Activated gamma-delta T cell (primary cell): ENCODE measurements around the gene APC2.
"Not testable (repeated sequence)": the region's sequence is repeated elsewhere in the genome, so short reads cannot be mapped to it uniquely, and the experiment has no call there.

Experiments used
- DNase-seq: peaks from one replicate; lab custom pipeline; 2025; lab: John Stamatoyannopoulos, UW

The APC2 gene

DNA sequence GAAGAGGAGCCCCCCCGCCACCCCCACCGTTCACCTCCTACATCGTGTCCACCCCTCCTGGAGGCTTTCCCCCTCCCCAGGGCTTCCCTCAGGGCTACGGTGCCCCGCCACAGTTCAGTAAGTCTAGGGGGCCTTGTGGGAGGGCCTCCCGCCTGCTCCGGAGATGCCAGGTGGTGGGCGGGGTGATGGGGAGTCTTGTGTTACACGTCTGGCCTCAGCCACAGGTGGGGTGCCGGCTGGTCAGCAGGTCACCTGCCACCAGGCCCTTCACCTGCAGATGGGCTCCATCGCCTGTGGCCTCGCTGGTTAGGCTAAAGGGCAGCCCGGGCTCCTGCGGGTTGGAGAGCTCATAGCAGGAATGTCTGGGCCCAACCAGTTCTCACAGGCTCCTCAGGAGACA, 19.7 kb upstream of the APC2 start:
- DNase-seq, result no peak

DNA sequence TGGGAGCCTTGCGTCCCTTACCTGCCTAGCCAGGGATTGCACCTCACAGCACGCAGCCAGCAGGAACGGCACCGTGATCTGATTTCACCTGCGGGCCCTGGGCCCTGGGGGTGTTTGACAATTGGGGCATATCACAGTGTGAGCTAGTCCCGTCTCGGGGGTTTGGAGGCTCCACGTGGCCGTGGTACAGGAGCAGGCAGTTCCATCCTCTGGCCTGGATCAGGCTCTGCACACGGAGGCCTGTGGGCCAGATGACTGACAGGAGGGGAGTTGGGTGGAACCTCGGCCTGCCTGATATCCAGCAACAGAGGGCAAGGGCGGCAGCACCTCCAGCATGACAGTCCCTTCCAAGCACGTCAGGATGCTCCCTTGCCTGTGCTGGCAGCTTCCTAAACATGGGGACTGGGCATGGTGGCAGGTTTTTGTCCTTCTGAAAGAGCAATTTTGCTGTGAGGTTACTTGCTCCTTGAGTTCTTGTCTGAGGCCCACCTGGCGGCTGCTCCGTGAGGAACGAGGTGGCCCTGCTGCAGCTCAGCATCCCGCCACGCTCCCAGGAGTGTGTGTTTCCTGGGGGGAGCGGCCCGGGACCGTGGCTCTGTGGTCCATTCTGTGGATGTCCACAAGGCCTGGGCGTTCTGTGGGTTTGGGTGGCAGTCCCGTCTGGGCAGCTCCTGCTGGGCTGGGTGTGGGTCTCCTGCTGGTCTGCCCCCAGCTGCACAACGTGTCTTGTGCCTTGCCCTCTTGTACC, 18.0 kb upstream of the APC2 start:
- no peak for DNase-seq

DNA sequence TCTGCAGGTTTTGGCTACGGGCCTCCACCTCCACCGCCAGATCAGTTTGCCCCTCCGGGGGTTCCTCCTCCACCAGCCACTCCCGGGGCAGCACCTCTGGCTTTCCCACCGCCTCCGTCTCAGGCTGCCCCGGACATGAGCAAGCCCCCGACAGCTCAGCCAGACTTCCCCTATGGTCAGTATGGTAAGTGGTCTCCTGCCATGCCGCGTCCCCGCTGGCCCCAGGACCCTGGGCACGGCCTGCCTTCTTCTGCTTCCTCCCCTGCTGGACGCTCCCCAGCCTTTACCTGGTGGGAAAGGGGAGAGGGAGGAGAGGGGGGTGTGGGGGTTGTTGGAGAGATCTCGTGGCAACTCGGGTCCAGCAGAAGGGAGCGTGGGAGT, 17.4 kb upstream of the APC2 start:
- no peak for DNase-seq

DNA sequence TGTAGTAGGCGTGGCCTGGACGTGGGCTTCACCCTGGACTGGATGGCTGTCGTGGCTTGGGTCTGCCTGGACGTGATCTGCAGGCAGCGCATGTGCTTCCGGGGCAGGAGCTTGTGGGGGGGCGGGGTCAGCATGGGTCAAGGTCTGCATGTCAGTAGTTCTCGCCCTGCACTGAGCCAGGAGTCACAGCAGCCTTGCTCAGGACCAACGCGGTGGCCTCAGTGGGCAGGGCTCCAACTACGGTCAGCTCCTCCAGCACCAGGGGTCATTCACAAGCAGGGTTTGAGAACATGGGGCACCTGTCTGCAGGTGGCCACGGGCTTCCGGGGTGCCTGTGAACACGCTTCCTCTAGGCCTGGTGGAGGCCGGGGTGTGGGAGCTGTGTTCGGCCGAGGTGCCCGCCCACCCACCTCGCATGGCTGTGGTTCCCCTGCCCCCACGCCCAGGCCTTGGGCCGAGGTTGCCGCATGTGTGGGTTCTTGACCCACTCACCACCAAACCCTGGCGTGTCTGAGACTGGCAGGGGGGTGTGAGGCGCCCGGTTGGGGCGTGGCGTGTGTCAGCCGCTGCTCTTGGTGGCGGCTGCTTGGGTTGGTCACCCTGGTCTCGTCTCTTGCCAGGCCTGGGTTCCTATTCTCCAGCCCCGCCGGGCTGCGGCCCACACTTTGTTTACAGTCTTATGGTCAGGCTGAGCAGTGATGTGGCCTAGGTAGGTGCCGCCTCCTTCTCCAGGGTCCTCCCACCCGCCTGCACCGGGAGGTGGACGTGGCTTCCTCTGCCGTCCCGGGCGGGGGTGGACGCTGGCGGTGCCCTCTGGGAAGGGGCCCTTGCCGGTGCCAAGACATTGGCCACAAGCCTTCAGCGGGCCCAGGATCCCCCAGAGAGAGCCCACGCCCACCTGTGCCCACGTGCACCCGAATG, 16.5 kb upstream of the APC2 start:
- DNase-seq, result no peak

DNA sequence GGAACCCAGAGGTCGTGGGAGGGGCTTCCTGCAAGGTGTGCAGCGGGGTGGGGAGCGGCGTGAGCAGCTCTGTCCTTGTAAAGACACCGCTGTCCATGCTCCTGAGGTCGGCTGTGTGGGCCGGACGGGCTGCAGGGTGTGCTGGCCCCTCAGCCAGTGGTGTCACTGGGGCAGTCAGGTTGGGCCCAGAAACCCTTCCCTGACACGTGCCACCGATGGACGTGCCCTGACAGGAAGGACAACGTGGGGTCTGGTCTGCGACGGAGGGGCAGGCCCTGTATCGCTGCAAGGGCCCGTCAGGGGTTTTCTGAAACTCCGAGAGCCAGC, 15.9 kb upstream of the APC2 start:
- DNase-seq, result no peak

DNA sequence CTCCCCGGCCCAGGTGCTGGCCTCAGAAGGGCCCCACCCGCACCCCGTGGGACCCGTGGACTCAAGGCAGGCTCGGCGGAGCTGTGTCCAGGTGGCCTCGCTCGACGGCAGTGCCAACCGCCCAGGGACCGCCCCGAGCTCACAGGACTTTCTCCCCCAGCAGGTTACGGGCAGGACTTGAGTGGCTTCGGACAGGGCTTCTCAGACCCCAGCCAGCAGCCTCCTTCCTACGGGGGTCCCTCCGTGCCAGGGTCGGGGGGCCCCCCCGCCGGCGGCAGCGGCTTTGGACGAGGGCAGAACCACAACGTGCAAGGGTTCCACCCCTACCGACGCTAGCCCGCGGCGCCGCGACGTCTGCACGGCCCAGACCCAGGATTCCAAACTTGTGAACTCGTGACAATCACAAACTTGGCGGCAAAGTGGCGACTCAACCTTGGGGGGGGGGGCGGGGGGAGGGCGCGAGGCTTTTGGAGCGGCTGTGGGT, 15.3 kb upstream of the APC2 start:
- no peak for DNase-seq

DNA sequence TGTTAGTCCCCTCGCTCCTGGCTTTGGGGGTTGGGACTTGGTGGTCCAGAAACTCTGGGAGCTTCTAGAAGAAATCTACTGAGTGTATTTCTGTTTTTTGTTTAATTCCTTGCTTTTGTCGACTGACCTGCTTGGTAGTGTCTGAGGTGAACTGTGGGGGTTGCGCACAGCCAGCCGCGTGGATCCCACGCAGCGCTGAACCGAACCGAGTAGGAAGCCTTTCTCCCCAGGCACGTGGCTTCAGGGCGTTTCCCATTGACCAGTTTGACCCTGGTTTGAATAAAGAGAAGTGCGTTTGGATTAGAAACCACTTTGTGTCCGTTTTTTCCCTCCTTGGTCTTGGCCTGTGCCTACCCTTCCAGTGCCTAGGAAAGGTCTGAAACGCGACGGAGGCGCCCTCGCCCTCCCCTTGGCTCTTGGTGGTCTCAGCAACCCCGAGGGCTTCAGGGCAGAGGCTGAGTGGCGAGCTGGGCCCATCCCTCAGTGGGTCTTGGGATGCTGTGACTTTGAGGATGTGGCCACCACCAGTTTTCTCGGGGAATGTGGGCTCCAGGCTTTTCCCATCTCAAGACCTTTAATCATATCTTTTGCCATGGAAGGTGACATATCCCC, 14.4 kb upstream of the APC2 start:
- DNase-seq, result no peak

DNA sequence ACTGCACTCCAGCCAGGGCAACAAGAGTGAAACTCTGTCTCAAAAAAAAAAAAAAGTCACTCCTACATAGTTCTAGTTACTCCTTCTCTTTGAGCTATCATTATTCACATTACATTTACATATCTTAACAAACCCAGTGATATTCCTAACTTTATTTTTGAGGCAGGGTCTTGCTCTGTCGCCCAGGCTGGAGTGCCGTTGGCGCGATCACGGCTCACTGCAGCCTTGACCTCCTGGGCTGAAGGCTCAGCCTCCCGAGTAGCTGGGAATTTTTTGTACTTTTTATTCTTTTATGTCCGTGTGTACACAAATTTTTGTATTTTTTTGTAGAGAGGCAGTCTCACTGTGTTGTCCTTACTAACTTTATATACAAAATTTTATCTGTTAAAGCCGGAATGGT, 12.3 kb upstream of the APC2 start:
- no peak for DNase-seq

DNA sequence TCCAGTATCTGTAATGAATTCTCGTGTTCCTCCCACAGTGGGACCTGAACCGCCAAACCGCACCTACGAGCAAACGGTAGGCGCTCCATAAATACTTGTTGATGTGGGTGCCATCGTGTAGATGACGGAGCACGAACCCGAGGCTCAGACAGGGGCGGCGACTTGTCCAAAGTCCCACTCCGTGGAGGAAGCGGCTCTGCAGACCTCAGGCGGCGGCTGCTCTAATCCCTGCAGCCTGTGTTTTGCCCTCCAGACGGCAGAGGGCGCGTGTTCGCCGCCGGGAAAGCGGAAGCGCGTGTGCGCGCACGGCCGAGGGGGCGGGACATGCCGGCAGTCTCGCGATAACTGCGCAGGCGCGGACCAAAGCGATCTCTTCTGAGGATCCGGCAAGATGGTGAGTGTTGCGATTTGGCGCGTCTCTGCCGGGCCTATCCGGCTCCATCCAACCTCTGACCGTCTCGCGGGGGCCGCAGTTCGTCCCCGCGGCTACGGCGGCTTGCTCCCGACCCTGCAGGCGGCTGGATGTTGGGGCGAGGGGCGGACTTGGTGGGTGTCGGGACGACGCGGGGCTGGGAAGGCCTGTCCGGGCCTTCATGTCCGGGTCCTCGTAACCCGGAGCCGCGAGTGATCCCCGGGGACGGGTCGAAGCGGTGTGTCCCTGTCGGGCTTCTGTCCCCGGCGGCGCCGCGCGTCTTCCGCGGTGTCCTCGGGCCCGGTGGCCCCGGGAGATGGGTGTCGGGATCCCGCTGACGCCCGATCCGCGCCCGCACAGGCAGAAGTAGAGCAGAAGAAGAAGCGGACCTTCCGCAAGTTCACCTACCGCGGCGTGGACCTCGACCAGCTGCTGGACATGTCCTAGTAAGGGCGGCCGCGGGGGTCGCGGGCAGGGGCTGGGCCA, 11.6 kb upstream of the APC2 start, which contains the start of gene RPS15:
RPS15 (plus strand) TSS at position 362 of the 898 bp plus-strand sequence; CDS start at position 392, 30 bp downstream.
- peak; percentile 90 for DNase-seq

DNA sequence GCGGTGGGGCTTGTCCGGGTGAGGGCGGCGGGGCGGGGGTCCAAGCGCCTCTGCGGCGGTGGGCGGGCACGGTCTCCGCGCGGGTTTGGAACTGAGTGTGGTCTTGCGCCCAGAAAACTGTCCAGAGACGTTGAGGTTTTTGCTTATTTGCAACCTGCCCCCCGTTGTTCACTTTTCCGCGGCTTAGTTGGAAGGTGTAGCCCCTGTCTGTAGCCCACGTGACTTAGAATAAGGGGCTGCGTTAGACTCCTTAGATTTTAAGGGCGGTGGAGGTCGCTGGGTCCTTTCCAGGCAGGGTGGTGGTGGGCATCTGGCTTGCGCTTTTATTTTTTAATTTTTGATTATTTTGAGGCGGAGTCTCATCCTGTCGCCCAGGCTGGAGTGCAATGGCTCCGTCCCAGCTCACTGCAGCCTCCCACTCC, 11.0 kb upstream of the APC2 start:
- DNase-seq, result no peak

DNA sequence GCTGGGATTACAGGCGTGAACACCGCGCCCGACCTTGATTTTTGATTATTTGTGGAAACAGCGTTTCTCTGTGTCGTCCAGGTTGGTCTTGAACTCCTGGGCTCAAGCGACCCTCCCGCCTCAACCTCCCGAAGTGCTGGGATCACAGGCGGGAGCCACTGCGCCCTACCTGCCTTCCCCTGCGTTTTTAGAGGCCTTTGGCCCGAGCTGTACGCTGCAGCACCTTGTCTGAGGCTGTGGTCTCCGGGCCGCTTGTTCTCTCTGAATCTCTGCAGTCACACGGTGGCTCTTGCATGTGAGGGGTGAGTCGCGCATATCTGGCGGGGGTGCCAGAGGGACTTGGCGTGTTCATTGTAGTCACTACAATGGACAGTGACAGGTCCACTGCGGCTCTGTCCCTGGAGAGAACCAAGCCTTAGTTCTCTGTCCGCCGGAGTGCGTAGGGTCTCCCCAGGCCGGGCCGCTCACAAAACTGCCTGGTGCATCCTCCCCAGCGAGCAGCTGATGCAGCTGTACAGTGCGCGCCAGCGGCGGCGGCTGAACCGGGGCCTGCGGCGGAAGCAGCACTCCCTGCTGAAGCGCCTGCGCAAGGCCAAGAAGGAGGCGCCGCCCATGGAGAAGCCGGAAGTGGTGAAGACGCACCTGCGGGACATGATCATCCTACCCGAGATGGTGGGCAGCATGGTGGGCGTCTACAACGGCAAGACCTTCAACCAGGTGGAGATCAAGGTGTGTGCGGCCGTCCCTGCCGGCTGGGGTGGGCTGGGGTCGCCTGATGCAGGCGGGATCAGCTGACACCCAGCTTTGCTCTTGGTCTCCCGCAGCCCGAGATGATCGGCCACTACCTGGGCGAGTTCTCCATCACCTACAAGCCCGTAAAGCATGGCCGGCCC, 10.2 kb upstream of the APC2 start:
- DNase-seq, result not testable (repeated sequence)

DNA sequence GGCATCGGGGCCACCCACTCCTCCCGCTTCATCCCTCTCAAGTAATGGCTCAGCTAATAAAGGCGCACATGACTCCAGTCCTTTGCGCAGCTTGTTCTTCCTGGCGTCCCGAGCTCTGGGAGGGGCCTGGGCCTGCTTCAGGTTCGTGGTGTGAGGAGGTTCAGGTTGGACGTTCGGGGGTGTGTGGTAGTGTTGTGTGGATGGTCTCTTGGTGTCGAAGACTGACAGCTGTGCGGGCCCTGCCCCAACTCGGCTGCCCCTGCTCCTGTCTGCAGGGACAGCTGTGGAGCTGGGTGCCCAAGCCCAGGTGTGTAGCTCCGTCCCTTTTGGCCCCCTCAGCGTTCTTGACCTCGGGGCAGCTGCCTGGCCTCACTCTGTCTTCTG, 9.5 kb upstream of the APC2 start:
- no peak for DNase-seq

DNA sequence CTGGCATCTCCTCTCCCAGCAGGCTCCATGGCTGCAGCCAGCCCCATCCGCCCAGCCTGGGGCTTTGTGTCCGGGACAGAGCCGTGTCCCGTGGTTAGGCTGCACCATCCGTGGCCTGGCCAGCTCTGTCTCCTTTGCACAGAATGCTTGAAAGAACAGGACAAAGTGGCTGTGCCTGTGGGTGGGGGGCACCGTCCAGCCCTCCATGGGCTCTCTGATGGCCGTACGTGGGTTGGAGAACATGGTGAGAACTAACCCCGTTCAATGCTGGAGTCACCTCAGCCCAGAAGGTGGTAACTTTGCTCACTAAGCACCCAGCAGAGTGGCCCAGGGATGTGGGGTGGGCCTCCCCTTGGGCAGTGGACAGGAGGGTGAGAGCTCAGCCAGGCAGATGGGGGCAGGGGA, 8.9 kb upstream of the APC2 start:
- DNase-seq, result no peak

DNA sequence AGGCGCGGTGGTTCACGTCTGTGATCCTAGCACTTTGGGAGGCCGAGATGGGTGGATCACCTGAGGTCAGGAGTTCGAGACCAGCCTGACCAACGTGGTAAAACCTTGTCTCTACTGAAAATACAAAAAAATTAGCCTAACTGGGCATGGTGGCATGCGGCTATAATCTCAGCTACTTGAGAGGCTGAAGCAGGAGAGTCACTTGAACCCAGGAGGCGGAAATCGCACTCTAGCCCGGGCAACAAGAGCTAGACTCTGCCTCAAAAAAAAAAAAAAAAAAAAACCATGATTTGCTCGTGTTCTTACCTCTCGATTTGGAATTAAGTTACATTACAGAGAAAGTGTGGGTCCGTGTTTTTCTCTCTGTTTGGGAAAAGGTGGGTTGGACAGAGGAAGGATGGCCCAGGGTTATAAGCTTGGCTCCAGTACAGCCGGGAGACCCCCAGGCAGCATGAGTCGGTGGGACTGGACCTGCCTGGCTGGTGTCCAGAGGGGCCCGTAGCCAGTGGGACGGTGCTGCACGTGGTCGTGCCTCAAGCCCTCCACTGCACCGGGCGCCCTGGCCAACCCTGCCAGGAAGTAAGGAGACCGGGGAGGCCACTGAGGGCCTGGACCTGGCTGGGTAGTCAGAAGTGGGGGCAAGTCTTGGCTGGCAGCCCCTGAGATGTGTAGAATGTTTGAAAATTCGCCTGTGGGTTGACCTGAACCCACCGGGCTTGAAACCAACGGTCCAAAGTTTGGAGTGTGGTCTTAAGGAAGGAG, 8.1 kb upstream of the APC2 start:
- no peak for DNase-seq

DNA sequence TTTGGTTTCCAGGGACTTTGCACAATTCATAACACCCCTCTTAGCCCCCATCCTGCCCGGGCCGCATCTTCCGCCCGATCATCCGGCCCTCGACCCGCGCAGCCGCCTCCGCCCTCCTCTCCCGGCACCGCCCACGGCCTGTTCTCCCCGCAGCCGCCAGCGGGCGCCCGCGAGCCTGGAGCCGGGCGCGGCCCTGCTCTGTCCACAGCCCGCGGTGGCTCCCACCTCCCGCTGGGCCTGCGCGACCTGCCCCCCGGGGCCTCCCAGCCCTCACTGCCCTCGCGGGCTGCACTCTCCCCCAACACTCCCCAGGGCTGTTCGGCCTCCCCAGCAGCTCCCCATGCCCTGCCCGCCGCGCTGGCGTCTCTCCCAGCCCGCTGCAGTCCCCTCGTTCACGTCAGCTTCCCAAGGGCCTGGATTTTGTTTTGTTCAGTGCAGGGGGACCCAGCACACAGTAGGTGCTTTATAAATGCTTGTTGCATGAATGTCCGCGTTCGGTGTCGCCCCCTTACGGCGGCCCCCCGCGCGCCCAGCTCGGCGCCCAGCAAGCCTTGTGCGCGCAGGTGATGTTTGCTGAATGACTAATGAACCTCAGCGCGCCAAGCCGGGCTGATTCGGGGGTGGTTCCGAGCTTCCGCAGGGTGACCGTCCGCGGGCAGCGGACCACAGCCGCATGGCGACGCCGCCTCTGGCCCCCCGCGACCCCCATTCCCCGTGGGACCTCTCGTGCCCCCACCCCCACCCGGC, 4.6 kb upstream of the APC2 start:
- DNase-seq, result peak; percentile 61

DNA sequence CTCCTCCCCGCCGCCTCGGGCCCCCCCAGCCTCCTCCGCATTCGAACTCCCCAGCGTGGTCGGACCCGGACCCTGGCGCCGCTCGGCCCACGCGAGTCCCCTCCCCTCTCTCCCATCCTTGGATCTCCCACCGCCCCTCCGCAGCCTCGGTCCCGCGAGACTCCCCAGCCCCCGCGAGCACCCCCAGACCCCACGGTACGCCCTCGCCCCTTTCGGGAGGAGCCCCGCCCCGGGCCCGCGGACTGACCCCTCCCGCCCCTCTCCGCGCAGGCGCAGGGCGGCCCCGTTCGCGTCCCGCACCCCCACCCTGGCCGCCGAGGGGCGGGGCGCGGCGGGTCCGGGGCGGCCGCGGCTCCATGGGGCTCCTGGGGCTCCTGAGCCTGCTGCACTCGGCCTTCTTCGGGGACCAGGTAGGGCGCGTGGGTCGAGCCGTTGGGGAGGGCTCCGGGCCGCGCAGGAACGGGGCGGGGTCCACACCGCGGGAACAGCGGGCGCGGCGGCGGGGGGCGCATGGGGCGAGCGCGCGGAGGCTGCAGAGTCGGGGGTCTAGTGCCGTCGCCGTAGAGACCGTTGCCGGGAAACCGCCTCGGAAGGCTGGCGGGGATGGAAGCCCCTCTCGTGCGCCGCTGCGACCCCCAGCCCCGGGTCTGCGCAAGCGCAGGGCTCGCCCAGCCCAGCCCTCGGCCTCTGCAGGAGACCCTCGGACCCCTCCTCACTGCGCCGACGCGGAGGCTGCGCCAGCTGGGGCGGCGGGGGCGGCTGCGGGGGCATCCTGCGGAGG, 3.8 kb upstream of the APC2 start:
- no peak for DNase-seq

DNA sequence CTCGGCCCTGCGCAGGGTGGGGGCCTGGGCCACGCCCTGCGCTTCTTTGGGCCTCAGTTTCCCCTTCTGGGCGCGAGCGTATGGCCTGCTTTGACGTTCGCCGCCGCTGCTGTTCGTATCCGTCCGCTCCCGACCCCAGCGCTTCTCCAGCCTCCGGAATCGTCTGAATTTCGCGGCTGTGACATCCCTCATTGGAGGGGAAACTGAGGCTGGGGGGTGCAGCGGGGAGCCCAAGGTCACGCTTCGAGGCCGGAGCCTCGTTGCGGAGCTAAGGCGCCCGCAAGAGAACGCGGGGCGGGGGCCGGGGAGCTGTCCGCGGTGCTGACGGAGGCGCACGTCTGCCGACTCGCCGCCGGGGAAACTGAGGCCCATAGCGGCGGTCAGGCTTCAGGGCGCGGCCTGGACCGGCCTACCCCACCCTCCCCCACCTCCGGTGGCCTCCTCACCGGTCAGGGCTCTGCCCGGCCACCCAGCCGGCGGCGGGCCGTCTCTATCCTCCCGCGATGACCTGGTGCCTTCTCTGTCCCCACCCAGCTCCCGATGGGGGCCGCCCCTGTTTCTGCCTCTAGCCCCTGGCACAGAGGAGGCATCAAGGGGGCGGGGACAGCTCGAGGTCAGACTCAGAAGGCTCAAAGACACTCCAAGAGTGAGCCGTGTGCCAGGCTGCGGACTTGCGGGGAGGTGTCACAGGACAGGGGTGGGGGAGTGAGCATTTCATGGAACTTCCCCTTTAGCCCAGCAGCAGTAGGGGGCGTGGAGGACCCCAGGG, 3.0 kb upstream of the APC2 start:
- DNase-seq, result no peak

DNA sequence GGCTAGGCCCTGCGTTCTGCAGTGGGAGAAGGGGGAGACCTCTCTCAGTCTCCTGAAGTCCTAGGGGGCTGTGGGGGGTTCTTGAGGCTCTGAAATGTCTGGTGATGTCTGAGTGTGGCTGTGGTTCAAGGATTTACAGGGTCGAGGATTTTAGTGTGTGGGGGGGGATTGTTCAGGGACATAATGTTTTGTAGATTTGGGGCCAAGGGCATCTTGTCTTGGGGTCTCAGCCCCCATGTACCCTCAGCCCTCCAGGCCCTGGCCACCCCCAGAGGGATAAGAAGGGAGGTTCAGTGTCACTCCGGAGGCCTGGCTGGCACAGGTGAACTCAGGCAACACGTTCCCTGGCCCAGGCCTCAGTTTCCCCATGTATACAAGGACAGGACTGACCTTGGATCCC, 2.4 kb upstream of the APC2 start:
- DNase-seq, result no peak
